IMR-90 (cell line): ENCODE results near the gene SLC2A8.

ENCODE experiments used
- BHLHE40 ChIP-seq: fragments of 150-350 bp; IDR thresholded peaks from 2 replicates; pipeline ENCODE4 v1.6.1; 2016; ENCODE audit warnings: mild to moderate bottlenecking, low read depth, low read length
- CEBPB ChIP-seq: IDR thresholded peaks from 2 replicates; pipeline ENCODE4 v1.6.1; 2012; ENCODE audit warnings: low read depth, low read length, improper control_type of control experiment
- CHD1 ChIP-seq: IDR thresholded peaks from 2 replicates; pipeline ENCODE4 v1.6.1; 2012; ENCODE audit warnings: low read depth, low read length, improper control_type of control experiment
- FOS ChIP-seq: fragments of 150-350 bp; IDR thresholded peaks from 2 replicates; pipeline ENCODE4 v1.6.1; 2016; ENCODE audit warnings: low read depth, low read length
- MAFK ChIP-seq: IDR thresholded peaks from 2 replicates; pipeline ENCODE4 v1.6.1; 2012; ENCODE audit warnings: low read depth, low read length, improper control_type of control experiment
- MAZ ChIP-seq: IDR thresholded peaks from 2 replicates; pipeline ENCODE4 v1.6.1; 2012; ENCODE audit warnings: low read depth, mild to moderate bottlenecking, low read length, improper control_type of control experiment, moderate library complexity, borderline replicate concordance
- NFE2L2 ChIP-seq: fragments of 150-350 bp; IDR thresholded peaks from 2 replicates; pipeline ENCODE4 v1.6.1; 2016; ENCODE audit warnings: low read depth, mild to moderate bottlenecking, low read length
- POLR2A ChIP-seq: IDR thresholded peaks from 2 replicates; pipeline ENCODE4 v1.6.1; 2012; ENCODE audit warnings: mild to moderate bottlenecking, low read depth, low read length
- RAD21 ChIP-seq: IDR thresholded peaks from 2 replicates; pipeline ENCODE4 v1.6.1; 2012; ENCODE audit warnings: low read length, improper control_type of control experiment
- RCOR1 ChIP-seq: IDR thresholded peaks from 2 replicates; pipeline ENCODE4 v1.6.1; 2012; ENCODE audit warnings: mild to moderate bottlenecking, low read length, improper control_type of control experiment; ENCODE audit not compliant: insufficient replicate concordance
- RFX5 ChIP-seq: IDR thresholded peaks from 2 replicates; pipeline ENCODE4 v1.8.0; 2012; ENCODE audit warnings: low read depth, mild to moderate bottlenecking, low read length, moderate library complexity
- SMC3 ChIP-seq: fragments of 150-350 bp; IDR thresholded peaks from 2 replicates; pipeline ENCODE4 v1.6.1; 2016; ENCODE audit warnings: low read depth, mild to moderate bottlenecking, antibody characterized with exemption, low read length, moderate library complexity
- TF ChIP-seq, protein P1 (sequence below): conservative IDR thresholded peaks from 2 replicates; pipeline ENCODE4 v1.5.1; 2012; ENCODE audit warnings: mild to moderate bottlenecking, low read depth, low read length, improper control_type of control experiment
- TF ChIP-seq, protein P2 (sequence below): fragments of 150-350 bp; IDR thresholded peaks from 2 replicates; pipeline ENCODE4 v1.6.1; 2017; ENCODE audit warnings: mild to moderate bottlenecking, antibody characterized with exemption, low read length, low read depth

DNA sequence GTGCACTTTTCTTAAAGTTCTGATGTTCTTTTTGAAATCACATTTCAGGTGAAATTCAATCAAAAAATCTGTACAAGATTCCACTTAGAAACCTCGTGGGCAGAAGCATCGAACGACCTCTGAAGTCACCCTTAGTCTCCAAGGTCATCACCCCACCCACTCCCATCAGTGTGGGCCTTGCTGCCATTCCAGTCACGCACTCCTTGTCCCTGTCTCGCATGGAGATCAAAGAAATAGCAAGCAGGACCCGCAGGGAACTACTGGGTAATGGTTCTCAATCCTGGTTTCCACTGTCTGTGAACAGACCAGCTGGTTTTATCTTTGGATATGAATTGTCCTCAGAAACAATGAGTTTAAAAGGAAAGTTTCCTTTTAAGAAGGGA, 8.1 kb upstream of the SLC2A8 start:
- TF ChIP-seq BHLHE40: no peak
- no peak for TF ChIP-seq POLR2A
- TF ChIP-seq, protein P1, sequence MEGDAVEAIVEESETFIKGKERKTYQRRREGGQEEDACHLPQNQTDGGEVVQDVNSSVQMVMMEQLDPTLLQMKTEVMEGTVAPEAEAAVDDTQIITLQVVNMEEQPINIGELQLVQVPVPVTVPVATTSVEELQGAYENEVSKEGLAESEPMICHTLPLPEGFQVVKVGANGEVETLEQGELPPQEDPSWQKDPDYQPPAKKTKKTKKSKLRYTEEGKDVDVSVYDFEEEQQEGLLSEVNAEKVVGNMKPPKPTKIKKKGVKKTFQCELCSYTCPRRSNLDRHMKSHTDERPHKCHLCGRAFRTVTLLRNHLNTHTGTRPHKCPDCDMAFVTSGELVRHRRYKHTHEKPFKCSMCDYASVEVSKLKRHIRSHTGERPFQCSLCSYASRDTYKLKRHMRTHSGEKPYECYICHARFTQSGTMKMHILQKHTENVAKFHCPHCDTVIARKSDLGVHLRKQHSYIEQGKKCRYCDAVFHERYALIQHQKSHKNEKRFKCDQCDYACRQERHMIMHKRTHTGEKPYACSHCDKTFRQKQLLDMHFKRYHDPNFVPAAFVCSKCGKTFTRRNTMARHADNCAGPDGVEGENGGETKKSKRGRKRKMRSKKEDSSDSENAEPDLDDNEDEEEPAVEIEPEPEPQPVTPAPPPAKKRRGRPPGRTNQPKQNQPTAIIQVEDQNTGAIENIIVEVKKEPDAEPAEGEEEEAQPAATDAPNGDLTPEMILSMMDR: no peak
- TF ChIP-seq RFX5: no peak
- TF ChIP-seq, protein P2, sequence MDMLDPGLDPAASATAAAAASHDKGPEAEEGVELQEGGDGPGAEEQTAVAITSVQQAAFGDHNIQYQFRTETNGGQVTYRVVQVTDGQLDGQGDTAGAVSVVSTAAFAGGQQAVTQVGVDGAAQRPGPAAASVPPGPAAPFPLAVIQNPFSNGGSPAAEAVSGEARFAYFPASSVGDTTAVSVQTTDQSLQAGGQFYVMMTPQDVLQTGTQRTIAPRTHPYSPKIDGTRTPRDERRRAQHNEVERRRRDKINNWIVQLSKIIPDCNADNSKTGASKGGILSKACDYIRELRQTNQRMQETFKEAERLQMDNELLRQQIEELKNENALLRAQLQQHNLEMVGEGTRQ: no peak
- TF ChIP-seq MAZ: no peak
- TF ChIP-seq MAFK: no peak
- no peak for TF ChIP-seq CHD1
- TF ChIP-seq CEBPB: no peak
- TF ChIP-seq FOS: no peak
- no peak for TF ChIP-seq RAD21
- TF ChIP-seq NFE2L2: no peak
- no peak for TF ChIP-seq SMC3
- no peak for TF ChIP-seq RCOR1
